ENCODE results near the gene SENP1.

SENP1 gene

DNA sequence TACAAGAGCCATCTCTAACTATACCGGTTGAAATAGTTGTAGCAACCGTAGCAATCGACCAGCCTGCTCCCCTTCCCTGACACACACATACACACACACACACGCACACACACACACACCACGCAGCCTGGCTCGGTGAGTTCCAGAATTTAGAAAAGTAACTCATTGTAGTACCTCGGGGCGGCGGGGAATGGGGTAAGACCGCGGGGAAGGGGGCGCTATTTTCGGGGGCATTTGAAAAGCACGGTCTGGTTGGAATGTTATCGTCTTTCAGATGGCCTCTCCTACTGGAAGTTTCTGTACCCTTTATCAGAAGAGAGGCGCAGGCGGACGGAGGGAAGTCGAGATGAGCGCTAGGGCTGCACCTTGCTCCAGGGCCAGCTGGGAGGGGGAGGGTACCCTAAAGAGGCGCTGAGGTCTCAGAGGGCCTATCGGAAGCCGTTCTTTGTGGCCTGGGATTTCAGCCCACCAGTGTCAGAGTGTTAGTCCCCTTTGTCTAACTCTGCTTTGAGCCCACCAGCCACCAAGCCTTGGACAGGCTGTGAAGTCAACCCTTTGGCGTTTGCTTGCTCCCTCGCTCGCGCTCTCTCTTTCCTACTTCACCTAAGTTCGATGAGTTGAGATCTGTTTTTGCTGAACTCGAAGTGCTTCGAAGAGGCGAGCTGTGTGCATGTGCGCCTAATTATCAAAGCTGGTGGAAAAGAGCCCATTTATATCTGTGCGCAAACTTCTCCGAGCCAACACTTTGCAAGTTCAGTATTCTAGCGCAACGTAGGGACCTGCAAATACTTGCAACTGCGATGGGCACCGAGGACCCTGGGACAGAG, 102.4 kb downstream of the SENP1 start:
- peak overlapping the region; percentile 82 for H3K9ac ChIP-seq (ENCODE audit: low read depth, low read length, poor library complexity, severe bottlenecking)
- no peaks in the 10 kb centered on the region for H3F3A ChIP-seq (ENCODE audit: low read depth)
- peaks cover 16% of the 10 kb centered on the region for H3K27me3 ChIP-seq (ENCODE audit: insufficient read depth, low read length, poor library complexity, severe bottlenecking)
- no peaks in the 10 kb centered on the region for H3K36me3 ChIP-seq (ENCODE audit: insufficient read depth, low read length)
- peaks cover 35% of the 10 kb centered on the region for H3K4me1 ChIP-seq (ENCODE audit: insufficient read depth, low read length, poor library complexity, severe bottlenecking)
- peaks cover 51% of the 10 kb centered on the region for H3K79me2 ChIP-seq (ENCODE audit: insufficient read depth, low read length)
- peaks cover 24% of the 10 kb centered on the region for H4K20me1 ChIP-seq (ENCODE audit: insufficient read depth, low read length, poor library complexity, severe bottlenecking)
- peak overlapping the region; percentile 83 for H3K4me3 ChIP-seq (ENCODE audit: low read length, poor library complexity, severe bottlenecking)
- H2AFZ ChIP-seq (ENCODE audit: low read length) = peak overlapping the region; percentile 81
- peak overlapping the region; percentile 75 for H3K4me2 ChIP-seq (ENCODE audit: low read depth, low read length, poor library complexity, severe bottlenecking)
- no peak for TF ChIP-seq EZH2phosphoT487 (IDR thresholded peaks at IDR 0.05; ENCODE audit: borderline replicate concordance)
- TF ChIP-seq, protein P1, sequence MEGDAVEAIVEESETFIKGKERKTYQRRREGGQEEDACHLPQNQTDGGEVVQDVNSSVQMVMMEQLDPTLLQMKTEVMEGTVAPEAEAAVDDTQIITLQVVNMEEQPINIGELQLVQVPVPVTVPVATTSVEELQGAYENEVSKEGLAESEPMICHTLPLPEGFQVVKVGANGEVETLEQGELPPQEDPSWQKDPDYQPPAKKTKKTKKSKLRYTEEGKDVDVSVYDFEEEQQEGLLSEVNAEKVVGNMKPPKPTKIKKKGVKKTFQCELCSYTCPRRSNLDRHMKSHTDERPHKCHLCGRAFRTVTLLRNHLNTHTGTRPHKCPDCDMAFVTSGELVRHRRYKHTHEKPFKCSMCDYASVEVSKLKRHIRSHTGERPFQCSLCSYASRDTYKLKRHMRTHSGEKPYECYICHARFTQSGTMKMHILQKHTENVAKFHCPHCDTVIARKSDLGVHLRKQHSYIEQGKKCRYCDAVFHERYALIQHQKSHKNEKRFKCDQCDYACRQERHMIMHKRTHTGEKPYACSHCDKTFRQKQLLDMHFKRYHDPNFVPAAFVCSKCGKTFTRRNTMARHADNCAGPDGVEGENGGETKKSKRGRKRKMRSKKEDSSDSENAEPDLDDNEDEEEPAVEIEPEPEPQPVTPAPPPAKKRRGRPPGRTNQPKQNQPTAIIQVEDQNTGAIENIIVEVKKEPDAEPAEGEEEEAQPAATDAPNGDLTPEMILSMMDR (conservative IDR thresholded peaks at IDR 0.05; ENCODE audit: low read length) = peak; percentile 22
- no peaks in the 10 kb centered on the region for H3K9me2 ChIP-seq (replicated peaks; ENCODE audit: low read depth, low read length)
- H3K9me3 ChIP-seq (ENCODE audit: insufficient read depth, low read depth, low read length) = no peaks in the 10 kb centered on the region

DNA sequence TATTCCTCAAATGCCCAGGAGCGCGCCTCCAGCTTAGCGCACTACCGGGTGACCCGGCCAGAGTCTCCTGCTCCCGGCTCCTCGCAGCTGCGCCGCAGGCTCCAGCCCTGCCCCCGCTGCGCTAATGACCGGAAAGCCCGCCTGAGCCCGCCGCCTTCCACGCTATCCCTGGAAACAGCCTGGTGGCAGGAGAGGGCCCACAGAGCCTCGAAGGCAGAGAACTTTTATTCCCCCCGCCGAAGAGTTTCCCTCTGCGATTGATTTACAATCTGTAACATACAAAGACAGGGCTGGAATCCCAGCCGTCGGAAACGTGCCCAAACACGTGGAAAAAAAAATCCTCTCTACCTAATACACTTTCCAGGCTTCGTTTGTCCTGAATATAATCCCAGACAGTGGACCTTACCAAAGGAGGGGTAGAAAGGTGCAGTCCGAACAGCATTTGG, 103.1 kb downstream of the SENP1 start:
- H3K4me1 ChIP-seq (ENCODE audit: insufficient read depth, low read length, poor library complexity, severe bottlenecking) = peaks cover 35% of the 10 kb centered on the region
- no peaks in the 10 kb centered on the region for H3F3A ChIP-seq (ENCODE audit: low read depth)
- no peak overlapping the region for H2AFZ ChIP-seq (ENCODE audit: low read length)
- TF ChIP-seq EZH2phosphoT487 (IDR thresholded peaks at IDR 0.05; ENCODE audit: borderline replicate concordance) = no peak
- peaks cover 26% of the 10 kb centered on the region for H4K20me1 ChIP-seq (ENCODE audit: insufficient read depth, low read length, poor library complexity, severe bottlenecking)
- H3K27me3 ChIP-seq (ENCODE audit: insufficient read depth, low read length, poor library complexity, severe bottlenecking) = peaks cover 16% of the 10 kb centered on the region
- peak overlapping the region; percentile 83 for H3K4me3 ChIP-seq (ENCODE audit: low read length, poor library complexity, severe bottlenecking)
- peaks cover 3% of the 10 kb centered on the region; the same call in 1 of the 2 replicates for H3K36me3 ChIP-seq (ENCODE audit: insufficient read depth, low read length)
- H3K79me2 ChIP-seq (ENCODE audit: insufficient read depth, low read length) = peaks cover 53% of the 10 kb centered on the region
- peak overlapping the region; percentile 75 for H3K4me2 ChIP-seq (ENCODE audit: low read depth, low read length, poor library complexity, severe bottlenecking)
- no peaks in the 10 kb centered on the region for H3K9me3 ChIP-seq (ENCODE audit: insufficient read depth, low read depth, low read length)
- H3K9me2 ChIP-seq (replicated peaks; ENCODE audit: low read depth, low read length) = no peaks in the 10 kb centered on the region
- H3K9ac ChIP-seq (ENCODE audit: low read depth, low read length, poor library complexity, severe bottlenecking) = peak overlapping the region; percentile 82

DNA sequence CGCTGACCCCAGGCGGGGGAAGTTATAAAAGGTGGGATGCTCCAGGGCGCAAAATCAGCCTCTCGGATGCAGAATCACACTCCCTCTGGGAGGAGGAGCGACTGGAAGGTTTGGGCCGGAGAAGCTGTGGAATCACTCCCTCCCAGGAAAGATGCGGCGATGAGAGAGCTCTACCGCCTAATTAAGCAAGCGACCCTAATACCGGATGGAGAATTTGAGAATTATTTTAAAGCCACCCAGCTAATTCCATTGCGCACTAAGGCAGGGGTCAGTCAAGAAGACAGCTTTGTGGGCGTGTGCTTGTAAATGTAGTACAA, 103.5 kb downstream of the SENP1 start:
- peak overlapping the region; percentile 75 for H3K4me2 ChIP-seq (ENCODE audit: low read depth, low read length, poor library complexity, severe bottlenecking)
- H3K4me1 ChIP-seq (ENCODE audit: insufficient read depth, low read length, poor library complexity, severe bottlenecking) = peaks cover 35% of the 10 kb centered on the region
- no peaks in the 10 kb centered on the region for H3K9me3 ChIP-seq (ENCODE audit: insufficient read depth, low read depth, low read length)
- H3K4me3 ChIP-seq (ENCODE audit: low read length, poor library complexity, severe bottlenecking) = peak overlapping the region; percentile 83
- no peak overlapping the region for H2AFZ ChIP-seq (ENCODE audit: low read length)
- peaks cover 53% of the 10 kb centered on the region for H3K79me2 ChIP-seq (ENCODE audit: insufficient read depth, low read length)
- no peaks in the 10 kb centered on the region for H3K9me2 ChIP-seq (replicated peaks; ENCODE audit: low read depth, low read length)
- peaks cover 7% of the 10 kb centered on the region; the same call in 1 of the 2 replicates for H3K36me3 ChIP-seq (ENCODE audit: insufficient read depth, low read length)
- H3K27me3 ChIP-seq (ENCODE audit: insufficient read depth, low read length, poor library complexity, severe bottlenecking) = peaks cover 16% of the 10 kb centered on the region
- H4K20me1 ChIP-seq (ENCODE audit: insufficient read depth, low read length, poor library complexity, severe bottlenecking) = peaks cover 26% of the 10 kb centered on the region
- TF ChIP-seq, protein P1 (conservative IDR thresholded peaks at IDR 0.05; ENCODE audit: low read length) = no peak
- no peak for TF ChIP-seq EZH2phosphoT487 (IDR thresholded peaks at IDR 0.05; ENCODE audit: borderline replicate concordance)
- peak overlapping the region; percentile 39 for H3K9ac ChIP-seq (ENCODE audit: low read depth, low read length, poor library complexity, severe bottlenecking)
- H3F3A ChIP-seq (ENCODE audit: low read depth) = no peaks in the 10 kb centered on the region

All from Loucy (cell line).